ENCODE measurements around the gene CLIP3.

The CLIP3 gene

DNA sequence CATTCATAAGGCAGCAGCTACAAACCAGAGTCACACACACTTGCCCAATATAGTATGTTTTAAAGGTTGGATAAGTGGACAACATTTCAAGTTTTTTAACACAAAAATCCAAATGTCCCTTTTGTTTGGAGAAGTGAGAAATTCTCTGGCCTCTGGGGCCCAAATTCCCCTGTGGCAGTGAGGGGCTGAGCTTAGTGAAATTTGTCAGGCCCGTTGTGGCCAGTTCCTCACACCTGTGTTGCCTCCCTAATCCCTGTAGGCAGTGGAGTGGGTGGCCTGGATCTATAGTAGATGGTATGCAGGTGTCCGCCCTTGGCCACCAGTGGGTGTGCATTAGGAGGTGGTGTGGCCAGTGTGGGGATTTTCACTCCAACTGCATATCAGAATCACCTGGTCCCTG, 28.7 kb upstream of the CLIP3 start:
- H3K9ac ChIP-seq = 0 out of 2 replicates have a peak overlapping the region, but pooled peaks have one; percentile 10
- H3K4me3 ChIP-seq = no peak overlapping the region
- H3K36me3 ChIP-seq = peaks cover 95% of the 10 kb centered on the region
- H3K4me1 ChIP-seq = peaks cover 12% of the 10 kb centered on the region
- no peak for TF ChIP-seq Cebpa-rat (IDR thresholded peaks at IDR 0.05)
- H3K4me2 ChIP-seq = no peak overlapping the region
- H4K20me1 ChIP-seq = peaks cover 39% of the 10 kb centered on the region
- no peak overlapping the region for H3K27ac ChIP-seq
- no peaks in the 10 kb centered on the region for H3K9me3 ChIP-seq
- H3K27me3 ChIP-seq = no peaks in the 10 kb centered on the region; the same call in 1 of the 2 replicates

GRCh38 chr19:36060430-36060829, 27.8 kb upstream of the CLIP3 start:
- Histone ChIP-seq H3K9ac (no peak overlapping the region), H3K36me3 (peaks cover 85% of the 10 kb centered on the region), H3K4me1 (peaks cover 21% of the 10 kb centered on the region), H4K20me1 (peaks cover 42% of the 10 kb centered on the region), H3K4me2 (no peak overlapping the region), H3K27me3 (no peaks in the 10 kb centered on the region; the same call in 1 of the 2 replicates), H3K9me3 (no peaks in the 10 kb centered on the region), H3K4me3 (no peak overlapping the region), H3K27ac (no peak overlapping the region)
- TF ChIP-seq Cebpa-rat (IDR thresholded peaks at IDR 0.05) = no peak

DNA sequence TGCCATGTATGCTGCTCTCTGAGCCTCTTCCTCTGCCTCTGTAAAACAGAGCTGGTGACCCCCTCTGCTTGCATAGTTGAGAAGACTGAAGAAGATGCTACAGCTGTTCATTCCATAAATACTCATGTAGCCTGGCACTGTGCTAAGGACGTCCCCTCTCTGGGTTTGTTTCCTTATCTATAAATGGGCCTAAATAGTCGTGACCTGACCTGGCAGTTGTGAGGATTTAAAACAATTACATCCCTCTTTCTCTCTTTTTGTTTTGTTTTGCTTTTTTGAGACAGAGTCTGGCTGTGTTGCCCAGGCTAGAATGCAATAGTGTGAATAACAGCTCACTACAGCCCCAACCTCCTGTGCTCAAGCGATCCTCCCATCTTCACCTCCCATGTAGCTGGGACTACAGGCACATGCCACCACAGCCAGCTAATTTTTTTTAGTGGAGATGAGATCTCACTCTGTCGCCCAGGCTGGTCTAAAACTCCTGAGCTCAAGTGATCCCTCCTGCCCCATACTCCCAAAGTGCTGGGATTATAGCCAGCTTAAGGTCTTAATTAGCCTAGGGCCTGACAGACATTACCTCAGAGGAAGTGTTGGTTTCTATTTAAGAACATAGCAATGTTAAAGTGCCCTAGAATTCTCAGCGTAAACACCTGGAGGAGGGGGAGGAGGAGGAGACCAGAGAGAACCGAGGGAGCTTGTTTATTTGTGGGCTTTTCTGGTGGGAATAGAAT, 26.7 kb upstream of the CLIP3 start:
- H3K36me3 ChIP-seq = peaks cover 75% of the 10 kb centered on the region
- H3K9me3 ChIP-seq = no peaks in the 10 kb centered on the region
- peaks cover 42% of the 10 kb centered on the region for H4K20me1 ChIP-seq
- H3K27ac ChIP-seq = no peak overlapping the region
- TF ChIP-seq Cebpa-rat (IDR thresholded peaks at IDR 0.05) = no peak
- H3K4me2 ChIP-seq = no peak overlapping the region
- peak overlapping the region; percentile 40; the same call in 1 of the 2 replicates for H3K9ac ChIP-seq
- H3K27me3 ChIP-seq = no peaks in the 10 kb centered on the region; the same call in 1 of the 2 replicates
- no peak overlapping the region for H3K4me3 ChIP-seq
- peaks cover 23% of the 10 kb centered on the region for H3K4me1 ChIP-seq

GRCh38 chr19:36058481-36059179, 26.0 kb upstream of the CLIP3 start:
- Histone ChIP-seq H3K27me3 (no peaks in the 10 kb centered on the region; the same call in 1 of the 2 replicates), H3K27ac (no peak overlapping the region), H3K9me3 (no peaks in the 10 kb centered on the region), H3K36me3 (peaks cover 69% of the 10 kb centered on the region), H4K20me1 (peaks cover 42% of the 10 kb centered on the region), H3K4me1 (peaks cover 24% of the 10 kb centered on the region), H3K9ac (peak overlapping the region; percentile 40; the same call in 1 of the 2 replicates), H3K4me3 (no peak overlapping the region), H3K4me2 (no peak overlapping the region)
- TF ChIP-seq Cebpa-rat (IDR thresholded peaks at IDR 0.05) = no peak

DNA sequence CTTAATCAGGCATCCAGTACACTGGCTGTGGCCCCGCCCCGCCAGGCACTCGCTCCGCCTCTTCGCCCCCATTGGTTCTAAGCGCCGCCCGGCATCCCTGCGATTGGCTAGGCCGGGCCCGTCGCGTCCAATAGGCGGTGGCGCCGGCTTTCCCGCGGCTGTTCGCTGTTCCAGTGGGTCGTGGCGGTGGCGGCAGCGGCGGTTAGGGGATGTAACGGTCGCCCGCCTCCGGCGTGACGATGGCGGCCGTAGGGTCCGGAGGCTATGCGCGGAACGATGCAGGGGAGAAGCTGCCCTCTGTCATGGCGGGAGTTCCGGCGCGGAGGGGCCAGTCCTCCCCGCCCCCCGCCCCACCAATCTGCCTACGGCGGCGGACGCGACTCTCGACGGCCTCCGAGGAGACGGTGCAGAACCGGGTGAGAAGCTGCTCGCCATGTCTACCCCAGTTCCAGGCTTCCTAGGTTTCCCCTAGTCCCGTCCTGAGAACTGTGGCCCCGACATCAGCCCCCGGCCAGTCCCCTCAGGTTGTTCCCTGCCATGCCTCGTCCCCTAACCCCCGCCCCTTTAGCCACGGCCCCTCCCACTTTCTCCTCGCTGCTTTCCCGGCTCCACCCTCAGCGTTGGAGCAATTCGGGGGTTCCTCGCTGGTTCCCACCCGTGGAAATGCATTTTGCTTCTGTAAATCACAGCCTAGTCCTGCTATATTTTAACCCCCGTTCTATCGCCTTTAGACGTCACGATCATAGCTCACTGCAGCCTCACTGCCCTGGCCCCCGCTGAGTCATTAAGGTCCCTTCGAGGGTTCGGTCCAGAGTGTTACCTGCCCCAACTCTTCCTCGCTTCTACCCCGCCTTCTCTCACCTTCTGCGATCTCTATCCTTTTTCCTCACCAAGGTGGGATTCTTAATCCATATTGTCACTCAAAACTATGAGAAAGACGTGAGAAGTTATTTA, 22.3 kb upstream of the CLIP3 start, which contains the start of gene WDR62:
Gene WDR62, plus strand, starts transcription at position 165 of the 954 bp plus-strand sequence. Its CDS starts 75 bp downstream, at position 240.
- peak within 1 kb of the TSS; percentile 82 for H3K9ac ChIP-seq
- no peaks in the 10 kb centered on the region for H3K9me3 ChIP-seq
- H3K27me3 ChIP-seq = no peaks in the 10 kb centered on the region
- peak within 1 kb of the TSS; percentile 78 for H3K4me3 ChIP-seq
- peaks cover 31% of the 10 kb centered on the region for H4K20me1 ChIP-seq
- TF ChIP-seq Cebpa-rat (IDR thresholded peaks at IDR 0.05) = no peak
- peak within 1 kb of the TSS; percentile 98 for H3K4me2 ChIP-seq
- peak within 1 kb of the TSS; percentile 86 for H3K27ac ChIP-seq
- H3K4me1 ChIP-seq = peaks cover 35% of the 10 kb centered on the region
- H3K36me3 ChIP-seq = peaks cover 35% of the 10 kb centered on the region

GRCh38 chr19:36054119-36054732, 21.6 kb upstream of the CLIP3 start, which contains the start of gene THAP8:
TSS of gene THAP8 (minus strand) at chr19:36054285. CDS start at chr19:36054217, 68 bp downstream.
- Histone ChIP-seq H3K4me2 (peak within 1 kb of the TSS; percentile 98), H3K4me1 (peaks cover 35% of the 10 kb centered on the region), H3K9ac (peak within 1 kb of the TSS; percentile 82), H3K36me3 (peaks cover 27% of the 10 kb centered on the region), H3K9me3 (no peaks in the 10 kb centered on the region), H3K4me3 (peak within 1 kb of the TSS; percentile 78), H3K27ac (peak within 1 kb of the TSS; percentile 86), H4K20me1 (peaks cover 26% of the 10 kb centered on the region), H3K27me3 (no peaks in the 10 kb centered on the region)
- TF ChIP-seq Cebpa-rat (IDR thresholded peaks at IDR 0.05) = no peak

GRCh38 chr19:36051637-36052036, 19.0 kb upstream of the CLIP3 start:
- Histone ChIP-seq H3K9me3 (no peaks in the 10 kb centered on the region), H3K4me3 (no peak overlapping the region), H3K27me3 (no peaks in the 10 kb centered on the region), H3K9ac (no peak overlapping the region), H4K20me1 (peaks cover 6% of the 10 kb centered on the region; the same call in 1 of the 2 replicates), H3K36me3 (peaks cover 10% of the 10 kb centered on the region; the same call in 1 of the 2 replicates), H3K4me2 (no peak overlapping the region), H3K4me1 (peaks cover 26% of the 10 kb centered on the region), H3K27ac (no peak overlapping the region)
- no peak for TF ChIP-seq Cebpa-rat (IDR thresholded peaks at IDR 0.05)

- Histone ChIP-seq H3K27me3 (no peaks in the 10 kb centered on the region), H3K9ac (0 out of 2 replicates have a peak overlapping the region, but pooled peaks have one; percentile 21), H3K27ac (no peak overlapping the region), H3K4me3 (no peak overlapping the region), H3K36me3 (peaks cover 9% of the 10 kb centered on the region; the same call in 1 of the 2 replicates), H3K9me3 (no peaks in the 10 kb centered on the region), H3K4me1 (peaks cover 22% of the 10 kb centered on the region), H3K4me2 (no peak overlapping the region), H4K20me1 (0 out of 2 replicates have a peak, but pooled peaks cover 2% of the 10 kb centered on the region)
- TF ChIP-seq Cebpa-rat (IDR thresholded peaks at IDR 0.05) = no peak
These were observed 18.6 kb upstream of the CLIP3 start for GRCh38 chr19:36051236-36051635.

Measured in BLaER1 (cell line).